HEK293 (cell line): ENCODE results near the gene ALG11.

ENCODE experiments used
- CTCF ChIA-PET: fragments of 350-600 bp; formaldehyde crosslinking; extraction: SDS; loops from one replicate; lab custom pipeline; 2021; ENCODE audit warnings: antibody characterized with exemption; lab: Yijun Ruan, JAX
- POLR2A ChIA-PET: fragments of 300-600 bp; formaldehyde crosslinking; extraction: SDS; loops from one replicate; lab custom pipeline; 2020; ENCODE audit warnings: antibody characterized with exemption, inconsistent platforms; lab: Yijun Ruan, JAX
- H3K27ac ChIP-seq: fragments of 200-500 bp; sonication (Bioruptor generic); 2 replicates; pipeline ENCODE4 v1.5.1; 2014; ENCODE audit warnings: low read depth, low read length, control low read depth, inconsistent platforms; ENCODE audit errors: extremely low read depth
- H3K36me3 ChIP-seq, 2 experiments: fragments of 200-500 bp in 1 of 2; sonication (Bioruptor generic) in 1 of 2; 1 replicate in 1 of 2; 2 replicates in 1 of 2; pipeline ENCODE4 v1.5.1; 2014 to 2017; ENCODE audit warnings: inconsistent platforms in 2 of 2, low read length in 2 of 2; ENCODE audit not compliant: control insufficient read depth in 2 of 2, insufficient read depth in 1 of 2
- H3K4me1 ChIP-seq: fragments of 200-500 bp; sonication (Bioruptor generic); 2 replicates; pipeline ENCODE4 v1.5.1; 2014; ENCODE audit warnings: mild to moderate bottlenecking, low read length, inconsistent platforms; ENCODE audit not compliant: control insufficient read depth, insufficient read depth
- H3K4me3 ChIP-seq: 2 replicates; pipeline ENCODE4 v1.5.1; 2011; ENCODE audit warnings: low read depth, mild to moderate bottlenecking, control low read depth, low read length, moderate library complexity
- H3K9me3 ChIP-seq: fragments of 200-500 bp; sonication (Bioruptor generic); 2 replicates; pipeline ENCODE4 v1.5.1; 2014; ENCODE audit warnings: low read depth, low read length, inconsistent platforms; ENCODE audit not compliant: control insufficient read depth, insufficient read depth
- AEBP2 ChIP-seq: fragments of 450-650 bp; formaldehyde crosslinking; IDR thresholded peaks from 2 replicates; pipeline ENCODE4 v1.5.1; 2016; ENCODE audit warnings: missing biosample characterization, missing genetic modification characterization, borderline replicate concordance
- FEZF1 ChIP-seq: fragments of 450-650 bp; formaldehyde crosslinking; IDR thresholded peaks from 2 replicates; pipeline ENCODE4 v1.5.1; 2016; ENCODE audit warnings: missing biosample characterization, missing genetic modification characterization
- GLI2 ChIP-seq: fragments of 450-650 bp; formaldehyde crosslinking; IDR thresholded peaks from 2 replicates; pipeline ENCODE4; 2017; ENCODE audit warnings: missing biosample characterization, missing genetic modification characterization, low read depth, borderline replicate concordance
- INSM2 ChIP-seq: fragments of 450-650 bp; formaldehyde crosslinking; IDR thresholded peaks from 2 replicates; pipeline ENCODE4 v1.5.1; 2016; ENCODE audit warnings: missing biosample characterization, missing genetic modification characterization
- RBAK ChIP-seq: fragments of 450-650 bp; formaldehyde crosslinking; IDR thresholded peaks from 2 replicates; pipeline ENCODE4 v1.5.1; 2016; ENCODE audit warnings: missing biosample characterization, missing genetic modification characterization
- SETDB1 ChIP-seq: IDR thresholded peaks from one replicate; pipeline ENCODE4 v1.6.1; 2017; ENCODE audit warnings: mild to moderate bottlenecking, low read length, moderate library complexity, mixed read lengths; ENCODE audit not compliant: insufficient read length
- SP7 ChIP-seq: fragments of 450-650 bp; formaldehyde crosslinking; IDR thresholded peaks from 2 replicates; pipeline ENCODE4 v1.5.1; 2016; ENCODE audit warnings: missing biosample characterization, missing genetic modification characterization
- ZBTB8A ChIP-seq: fragments of 450-650 bp; formaldehyde crosslinking; IDR thresholded peaks from 2 replicates; pipeline ENCODE4 v1.5.1; 2016; ENCODE audit warnings: missing biosample characterization, missing genetic modification characterization
- ZNF10 ChIP-seq: fragments of 450-650 bp; formaldehyde crosslinking; IDR thresholded peaks from 2 replicates; pipeline ENCODE4 v1.5.1; 2017; ENCODE audit warnings: missing biosample characterization, missing genetic modification characterization
- ZNF133 ChIP-seq: fragments of 450-650 bp; formaldehyde crosslinking; IDR thresholded peaks from 2 replicates; pipeline ENCODE4 v1.5.1; 2016; ENCODE audit warnings: missing biosample characterization, missing genetic modification characterization
- ZNF140 ChIP-seq: fragments of 450-650 bp; formaldehyde crosslinking; IDR thresholded peaks from 2 replicates; pipeline ENCODE4 v1.5.1; 2016; ENCODE audit warnings: missing biosample characterization, missing genetic modification characterization
- ZNF221 ChIP-seq: fragments of 450-650 bp; formaldehyde crosslinking; IDR thresholded peaks from 2 replicates; pipeline ENCODE4 v1.5.1; 2017; ENCODE audit warnings: missing biosample characterization, missing genetic modification characterization, borderline replicate concordance
- ZNF223 ChIP-seq: fragments of 450-650 bp; formaldehyde crosslinking; IDR thresholded peaks from 2 replicates; pipeline ENCODE4 v1.5.1; 2016; ENCODE audit warnings: missing biosample characterization, missing genetic modification characterization
- ZNF404 ChIP-seq: fragments of 450-650 bp; formaldehyde crosslinking; IDR thresholded peaks from 2 replicates; pipeline ENCODE4 v1.5.1; 2017; ENCODE audit warnings: missing biosample characterization, missing genetic modification characterization
- ZNF433 ChIP-seq: fragments of 450-650 bp; formaldehyde crosslinking; IDR thresholded peaks from 2 replicates; pipeline ENCODE4 v1.5.1; 2016; ENCODE audit warnings: missing biosample characterization, missing genetic modification characterization, low read depth
- ZNF585B ChIP-seq: fragments of 450-650 bp; formaldehyde crosslinking; IDR thresholded peaks from 2 replicates; pipeline ENCODE4 v1.5.1; 2016; ENCODE audit warnings: missing biosample characterization, missing genetic modification characterization
- ZNF660 ChIP-seq: fragments of 450-650 bp; IDR thresholded peaks from 2 replicates; pipeline ENCODE4 v1.5.1; 2018; ENCODE audit warnings: missing biosample characterization, mild to moderate bottlenecking, missing genetic modification characterization
- ZNF677 ChIP-seq: fragments of 450-650 bp; IDR thresholded peaks from 2 replicates; pipeline ENCODE4 v1.5.0; 2018; ENCODE audit warnings: missing biosample characterization, mild to moderate bottlenecking, missing genetic modification characterization, moderate library complexity
- ZNF776 ChIP-seq: fragments of 450-650 bp; formaldehyde crosslinking; IDR thresholded peaks from 2 replicates; pipeline ENCODE4 v1.5.0; 2017; ENCODE audit warnings: missing biosample characterization, missing genetic modification characterization, borderline replicate concordance
- TF ChIP-seq, protein P1 (sequence below): fragments of 450-650 bp; formaldehyde crosslinking; IDR thresholded peaks from 2 replicates; pipeline ENCODE4 v1.5.1; 2016; ENCODE audit warnings: missing biosample characterization, missing genetic modification characterization
- TF ChIP-seq, protein P2 (sequence below): IDR thresholded peaks from 2 replicates; pipeline ENCODE4 v1.6.1; 2011; ENCODE audit warnings: mild to moderate bottlenecking, low read depth, low read length, borderline replicate concordance
- TF ChIP-seq, protein P3 (sequence below): fragments of 450-650 bp; formaldehyde crosslinking; IDR thresholded peaks from 2 replicates; pipeline ENCODE4 v1.5.1; 2016; ENCODE audit warnings: missing biosample characterization, missing genetic modification characterization

ALG11 gene

DNA sequence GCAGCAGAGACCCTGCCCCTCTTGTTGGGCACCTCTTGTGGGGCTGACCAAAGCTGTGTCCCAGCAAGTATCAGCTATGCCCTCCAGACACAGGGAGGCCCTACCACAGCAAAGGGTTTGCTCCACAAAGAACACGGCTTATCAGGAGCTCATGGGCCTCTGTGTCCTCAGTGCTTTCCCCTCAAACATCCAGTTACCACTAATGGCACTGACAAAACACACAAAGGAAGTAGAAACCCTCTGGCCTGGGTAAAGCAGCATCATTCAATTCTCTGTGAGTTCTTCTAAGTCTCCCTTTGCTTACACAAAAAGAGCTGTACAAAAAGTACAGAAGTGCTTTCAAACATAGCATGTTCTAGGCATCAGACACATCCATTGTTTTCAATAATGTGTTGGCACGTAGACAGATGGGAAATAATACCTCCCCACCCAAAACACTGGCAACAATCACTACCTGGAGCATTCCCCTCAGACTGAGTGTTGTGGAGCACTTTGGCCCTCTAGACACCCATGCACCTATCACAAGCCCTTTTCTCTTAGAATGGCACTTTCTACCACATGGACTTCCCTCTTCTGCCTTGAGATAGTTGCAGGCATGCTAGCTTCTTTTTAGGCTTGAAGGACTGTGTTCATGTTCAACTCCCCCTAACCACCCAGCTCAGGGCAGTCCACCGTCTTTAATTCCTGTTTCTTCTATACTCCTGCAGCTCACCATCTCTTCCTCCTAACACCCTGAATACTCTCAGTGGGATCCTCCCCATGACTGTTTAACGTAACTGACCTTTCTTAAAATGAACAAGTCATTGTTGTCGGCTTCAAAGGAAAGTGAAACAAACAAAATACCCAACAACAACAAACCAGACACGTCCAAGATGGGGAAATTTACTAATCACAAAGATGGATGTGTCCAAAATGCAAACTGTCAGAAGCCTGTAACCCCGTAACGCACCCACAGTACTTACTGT lies 44.4 kb upstream of the ALG11 start:
- ChIA-PET CTCF (no interaction called here), POLR2A (interaction anchor here (0.7 kb wide), 1 partner anchor 827 kb away, joined by 3 read pairs; no protein-coding TSS in a partner anchor)
- Histone ChIP-seq H3K9me3 (no peaks in the 10 kb centered on the region), H3K27ac (no peak overlapping the region), H3K4me1 (no peaks in the 10 kb centered on the region; the same call in 1 of the 2 replicates), H3K36me3 (peaks cover 0 to 11% of the 10 kb centered on the region in 2 experiments; a peak in 2 of 3 replicates), H3K4me3 (no peak overlapping the region)
- TF ChIP-seq ZNF776 (no peak), ZNF677 (tag by site-specific recombination) (no peak), ZNF404 (tag by site-specific recombination) (no peak), GLI2 (tag by site-specific recombination) (no peak), ZNF223 (tag by site-specific recombination) (no peak)

DNA sequence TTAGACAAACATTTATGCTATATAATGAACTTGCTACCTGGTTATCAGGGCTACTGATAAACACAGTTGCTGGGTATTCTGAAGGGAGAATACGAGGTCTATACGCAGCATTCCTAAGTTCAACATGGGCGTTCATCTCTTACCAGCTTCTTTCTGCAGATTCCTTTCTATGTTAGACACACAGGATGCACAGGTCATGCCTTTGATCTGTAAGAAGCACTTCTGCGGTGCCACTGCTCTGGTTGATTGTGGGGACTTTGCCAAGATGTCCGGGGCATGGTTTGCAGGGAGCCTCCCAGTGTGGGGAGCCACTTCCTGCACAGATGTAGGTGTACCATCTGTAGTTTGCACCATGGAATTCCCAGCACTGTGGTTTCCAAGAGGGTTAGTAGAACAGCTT lies 41.8 kb upstream of the ALG11 start:
- H3K27ac ChIP-seq, result no peak overlapping the region
- no peak overlapping the region for H3K4me3 ChIP-seq
- CTCF ChIA-PET, result no interaction called here
- TF ChIP-seq ZNF776, result no peak
- TF ChIP-seq SETDB1, result no peak
- no peak for TF ChIP-seq RBAK
- no peak for TF ChIP-seq ZNF660 (tag by site-specific recombination)
- TF ChIP-seq ZNF433 (tag by site-specific recombination), result no peak
- no peak for TF ChIP-seq INSM2 (tag by site-specific recombination)
- no peak for TF ChIP-seq AEBP2
- no peak for TF ChIP-seq FEZF1 (tag by site-specific recombination)
- TF ChIP-seq ZNF10 (tag by site-specific recombination), result no peak
- TF ChIP-seq, protein P1, sequence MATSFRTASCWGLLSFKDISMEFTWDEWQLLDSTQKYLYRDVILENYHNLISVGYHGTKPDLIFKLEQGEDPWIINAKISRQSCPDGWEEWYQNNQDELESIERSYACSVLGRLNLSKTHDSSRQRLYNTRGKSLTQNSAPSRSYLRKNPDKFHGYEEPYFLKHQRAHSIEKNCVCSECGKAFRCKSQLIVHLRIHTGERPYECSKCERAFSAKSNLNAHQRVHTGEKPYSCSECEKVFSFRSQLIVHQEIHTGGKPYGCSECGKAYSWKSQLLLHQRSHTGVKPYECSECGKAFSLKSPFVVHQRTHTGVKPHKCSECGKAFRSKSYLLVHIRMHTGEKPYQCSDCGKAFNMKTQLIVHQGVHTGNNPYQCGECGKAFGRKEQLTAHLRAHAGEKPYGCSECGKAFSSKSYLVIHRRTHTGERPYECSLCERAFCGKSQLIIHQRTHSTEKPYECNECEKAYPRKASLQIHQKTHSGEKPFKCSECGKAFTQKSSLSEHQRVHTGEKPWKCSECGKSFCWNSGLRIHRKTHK (tag by site-specific recombination), result no peak
- TF ChIP-seq ZNF133, result no peak
- TF ChIP-seq ZNF140 (tag by site-specific recombination), result no peak
- no peak for TF ChIP-seq ZNF221 (tag by site-specific recombination)
- TF ChIP-seq SP7 (tag by site-specific recombination), result no peak
- no peak for TF ChIP-seq ZNF585B (tag by site-specific recombination)
- TF ChIP-seq, protein P2, sequence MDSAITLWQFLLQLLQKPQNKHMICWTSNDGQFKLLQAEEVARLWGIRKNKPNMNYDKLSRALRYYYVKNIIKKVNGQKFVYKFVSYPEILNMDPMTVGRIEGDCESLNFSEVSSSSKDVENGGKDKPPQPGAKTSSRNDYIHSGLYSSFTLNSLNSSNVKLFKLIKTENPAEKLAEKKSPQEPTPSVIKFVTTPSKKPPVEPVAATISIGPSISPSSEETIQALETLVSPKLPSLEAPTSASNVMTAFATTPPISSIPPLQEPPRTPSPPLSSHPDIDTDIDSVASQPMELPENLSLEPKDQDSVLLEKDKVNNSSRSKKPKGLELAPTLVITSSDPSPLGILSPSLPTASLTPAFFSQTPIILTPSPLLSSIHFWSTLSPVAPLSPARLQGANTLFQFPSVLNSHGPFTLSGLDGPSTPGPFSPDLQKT, result no peak
- no peak for TF ChIP-seq ZBTB8A (tag by site-specific recombination)
- TF ChIP-seq ZNF677 (tag by site-specific recombination), result no peak
- TF ChIP-seq, protein P3, sequence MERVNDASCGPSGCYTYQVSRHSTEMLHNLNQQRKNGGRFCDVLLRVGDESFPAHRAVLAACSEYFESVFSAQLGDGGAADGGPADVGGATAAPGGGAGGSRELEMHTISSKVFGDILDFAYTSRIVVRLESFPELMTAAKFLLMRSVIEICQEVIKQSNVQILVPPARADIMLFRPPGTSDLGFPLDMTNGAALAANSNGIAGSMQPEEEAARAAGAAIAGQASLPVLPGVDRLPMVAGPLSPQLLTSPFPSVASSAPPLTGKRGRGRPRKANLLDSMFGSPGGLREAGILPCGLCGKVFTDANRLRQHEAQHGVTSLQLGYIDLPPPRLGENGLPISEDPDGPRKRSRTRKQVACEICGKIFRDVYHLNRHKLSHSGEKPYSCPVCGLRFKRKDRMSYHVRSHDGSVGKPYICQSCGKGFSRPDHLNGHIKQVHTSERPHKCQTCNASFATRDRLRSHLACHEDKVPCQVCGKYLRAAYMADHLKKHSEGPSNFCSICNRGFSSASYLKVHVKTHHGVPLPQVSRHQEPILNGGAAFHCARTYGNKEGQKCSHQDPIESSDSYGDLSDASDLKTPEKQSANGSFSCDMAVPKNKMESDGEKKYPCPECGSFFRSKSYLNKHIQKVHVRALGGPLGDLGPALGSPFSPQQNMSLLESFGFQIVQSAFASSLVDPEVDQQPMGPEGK, result no peak
- no peaks in the 10 kb centered on the region; the same call in 1 of the 2 replicates for H3K4me1 ChIP-seq
- POLR2A ChIA-PET, result no interaction called here
- H3K36me3 ChIP-seq, result peaks cover 0 to 15% of the 10 kb centered on the region in 2 experiments; a peak in 1 of 3 replicates
- H3K9me3 ChIP-seq, result no peaks in the 10 kb centered on the region
